ENCODE measurements around the gene CA12. TPM values are rescaled to one million over a fixed set of nuclear protein-coding genes. Genes with fewer than 3 reads are reported as not detected.

Gene CA12
- total and polyA plus RNA-seq, 2 of the 8 experiments (the other 6 are each of a cell fraction or from before 2014, with no cell fraction given): 4.7 to 4.9 TPM

- TF ChIP-seq MAFK (IDR thresholded peaks at IDR 0.05; ENCODE audit: low read depth, low read length): no peak
- TF ChIP-seq CBX5 (IDR thresholded peaks at IDR 0.05; ENCODE audit: low read depth, low read length): no peak
- TF ChIP-seq RXRA (IDR thresholded peaks at IDR 0.05; ENCODE audit: insufficient read depth, low read depth, low read length): no peak
- no peak for TF ChIP-seq SUZ12 (IDR thresholded peaks at IDR 0.05; ENCODE audit: low read length)
- TF ChIP-seq HDAC6 (IDR thresholded peaks at IDR 0.05; ENCODE audit: low read depth, low read length): no peak
- TF ChIP-seq KDM1A (IDR thresholded peaks at IDR 0.05; ENCODE audit: borderline replicate concordance, low read length): no peak
- TF ChIP-seq TBP (IDR thresholded peaks at IDR 0.05; ENCODE audit: low read depth, low read length): no peak
- no peak for TF ChIP-seq CEBPB (IDR thresholded peaks at IDR 0.05; ENCODE audit: low read depth, low read length)
- no peak for TF ChIP-seq RAD21 (IDR thresholded peaks at IDR 0.05 in 1 of 2, conservative IDR thresholded peaks at IDR 0.05 in 1 of 2; ENCODE audit: low read depth in 2 of 2, low read length in 2 of 2)
- no peak for TF ChIP-seq CTBP2 (IDR thresholded peaks at IDR 0.05; ENCODE audit: borderline replicate concordance, insufficient read depth, insufficient read length, low read length)
- TF ChIP-seq CREB1 (IDR thresholded peaks at IDR 0.05): no peak
- no peak for TF ChIP-seq POLR2A (IDR thresholded peaks at IDR 0.05; ENCODE audit: control extremely low read depth in 1 of 2, low read depth in 2 of 2, low read length in 2 of 2)
- TF ChIP-seq CBX8 (IDR thresholded peaks at IDR 0.05; ENCODE audit: borderline replicate concordance, low read depth, low read length): no peak
- no peak for TF ChIP-seq TAF1 (IDR thresholded peaks at IDR 0.05; ENCODE audit: low read depth, low read length)
- no peak overlapping the region for H2BK5ac ChIP-seq (ENCODE audit: low read depth, low read length)
- no peak overlapping the region for H2AFZ ChIP-seq (ENCODE audit: low read length)
- no peak overlapping the region for H3K9ac ChIP-seq (replicated peaks in 1 of 4; ENCODE audit: extremely low read depth in 1 of 4, low read depth in 3 of 4, low read length in 3 of 4)
- no peaks in the 10 kb centered on the region for H3K27me3 ChIP-seq (replicated peaks in 1 of 4; ENCODE audit: control insufficient read depth in 3 of 4, extremely low read depth in 1 of 4, insufficient read depth in 3 of 4, low read length in 3 of 4)
- H3K23ac ChIP-seq (ENCODE audit: insufficient read length): no peak overlapping the region
- ChIA-PET POLR2A (ENCODE audit: partially characterized antibody) (no interaction called here), CTCF (ENCODE audit: partially characterized antibody) (interaction anchor here (0.5 kb wide), 1 partner anchor 211 kb away, joined by 3 read pairs; no protein-coding TSS in a partner anchor)
- FAIRE-seq (no peak), DNase-seq (ENCODE audit: low read depth in 1 of 2, low spot score in 2 of 2) (no peak)
- H2BK15ac ChIP-seq (ENCODE audit: low read length): no peak overlapping the region
- no peaks in the 10 kb centered on the region for H3K36me3 ChIP-seq (ENCODE audit: control insufficient read depth in 2 of 4, insufficient read depth in 4 of 4, low read length in 3 of 4)
- H3K4ac ChIP-seq (replicated peaks; ENCODE audit: insufficient read length, low read depth, low read length): no peak overlapping the region
- H2BK20ac ChIP-seq (ENCODE audit: low read length): no peak overlapping the region
- H4K5ac ChIP-seq (ENCODE audit: insufficient read length, low read depth, low read length): no peak overlapping the region
- H3K56ac ChIP-seq (replicated peaks; ENCODE audit: insufficient read length, low read depth, low read length): no peak overlapping the region
- H3K9me3 ChIP-seq (ENCODE audit: insufficient read depth in 2 of 2, low read depth in 1 of 2, low read length in 1 of 2): no peaks in the 10 kb centered on the region
- H3K27ac ChIP-seq (ENCODE audit: low read depth, low read length): no peak overlapping the region
- H3K14ac ChIP-seq (ENCODE audit: insufficient read length): no peak overlapping the region
- H3K4me1 ChIP-seq (replicated peaks in 1 of 4; ENCODE audit: control insufficient read depth in 3 of 4, insufficient read depth in 4 of 4, low read length in 3 of 4): peaks cover 0 to 8% (median 3%) of the 10 kb centered on the region in 4 experiments; a peak in 4 of 7 replicates
- H2BK120ac ChIP-seq (replicated peaks; ENCODE audit: low read depth, low read length): no peak overlapping the region
- H4K91ac ChIP-seq (replicated peaks; ENCODE audit: insufficient read length, low read length): no peak overlapping the region
- H2AK5ac ChIP-seq (ENCODE audit: low read depth, low read length): no peak overlapping the region
- H3K4me3 ChIP-seq (ENCODE audit: extremely low read depth in 1 of 4, insufficient read depth in 2 of 4, low read depth in 3 of 4, low read length in 4 of 4): no peak overlapping the region
- H4K8ac ChIP-seq (ENCODE audit: extremely low read depth, insufficient read depth, low read length): no peak overlapping the region
- H3K4me2 ChIP-seq (ENCODE audit: insufficient read depth in 1 of 2, low read depth in 2 of 2, low read length in 2 of 2): no peak overlapping the region
- no peak overlapping the region; the same call in 1 of the 2 replicates for H2BK12ac ChIP-seq (ENCODE audit: low read depth, low read length)
- no peak overlapping the region for H3K18ac ChIP-seq (ENCODE audit: extremely low read depth, low read length)
- WGBS, 2 experiments (ENCODE audit: extremely low coverage in 1 of 2, insufficient coverage in 1 of 2, insufficient read length in 1 of 2, insufficient replicate concordance in 2 of 2, low coverage in 1 of 2, low lambda C conversion rate in 2 of 2, missing lambda C conversion rate in 1 of 2): 85% methylated on average over 5 of the region's 5 CpGs; no CpG with 5 or more reads in 1 of the 2 experiments
- no peaks in the 10 kb centered on the region for H3K79me2 ChIP-seq (ENCODE audit: control insufficient read depth in 1 of 2, insufficient read depth in 2 of 2, low read length in 2 of 2)
- H4K20me1 ChIP-seq (replicated peaks in 1 of 2; ENCODE audit: control insufficient read depth in 1 of 2, insufficient read depth in 2 of 2, low read length in 2 of 2): no peaks in the 10 kb centered on the region
- H3K79me1 ChIP-seq (ENCODE audit: low read depth, low read length): no peaks in the 10 kb centered on the region
- H3K23me2 ChIP-seq (ENCODE audit: low read depth, low read length): no peaks in the 10 kb centered on the region
These were observed 16.4 kb downstream of the CA12 start for GRCh38 chr15:63365273-63365680.
